Stimulated activated CD4-positive, alpha-beta T cell treated with anti-CD3 and anti-CD28 coated beads, Interleukin-4, amount 100 ng/mL, for 24 hours (primary cell): Measurements from ENCODE around the gene COL11A1.
"Not testable (repeated sequence)": the region's sequence is repeated elsewhere in the genome, so short reads cannot be mapped to it uniquely, and the experiment has no call there.

ENCODE experiments used
- DNase-seq: peaks from one replicate; pipeline ENCODE4 v3.0.0-alpha.2; 2020

The COL11A1 gene

DNA sequence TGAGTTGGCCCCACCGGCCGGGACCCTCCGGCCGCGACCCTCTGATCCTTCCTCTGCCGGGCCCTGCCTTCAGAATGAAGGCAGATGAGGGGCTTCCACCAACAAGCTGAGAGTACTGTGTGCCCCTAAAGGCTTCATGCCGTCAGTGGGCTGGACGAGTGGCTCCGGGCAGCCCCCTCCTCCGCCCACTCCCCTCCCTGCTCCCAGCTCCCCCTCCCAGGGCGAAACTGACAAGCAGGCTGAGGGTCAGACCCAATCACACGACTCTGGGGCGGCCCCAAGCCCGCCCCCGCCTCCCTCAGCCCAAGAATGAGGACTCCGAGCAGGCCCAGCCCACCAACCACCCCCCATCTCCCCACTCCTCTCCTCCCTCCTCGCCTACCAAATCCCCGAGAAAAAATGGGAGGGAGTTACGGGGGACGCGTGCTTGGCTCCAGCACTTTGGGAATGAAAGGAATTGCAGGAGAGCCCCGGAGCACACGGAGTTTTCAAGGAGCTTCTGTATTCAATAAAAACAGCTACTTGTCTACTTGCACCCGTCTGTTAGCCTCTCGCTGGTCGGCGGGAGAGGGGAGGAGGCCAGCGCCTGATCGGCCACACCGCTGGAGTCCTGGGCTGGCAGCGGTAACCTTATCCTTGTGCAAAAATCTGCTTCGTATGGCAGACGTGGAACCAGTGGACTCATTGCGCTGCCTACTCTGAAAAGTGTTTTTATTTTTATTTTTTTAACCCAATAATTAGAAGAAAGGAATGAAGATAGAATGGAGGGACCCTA is at the start of gene COL11A1:
Gene COL11A1 (minus strand): TSS at position 147 of the 775 bp plus-strand sequence. CDS start 344 bp downstream, outside the sequence.
- DNase-seq, result no peak

DNA sequence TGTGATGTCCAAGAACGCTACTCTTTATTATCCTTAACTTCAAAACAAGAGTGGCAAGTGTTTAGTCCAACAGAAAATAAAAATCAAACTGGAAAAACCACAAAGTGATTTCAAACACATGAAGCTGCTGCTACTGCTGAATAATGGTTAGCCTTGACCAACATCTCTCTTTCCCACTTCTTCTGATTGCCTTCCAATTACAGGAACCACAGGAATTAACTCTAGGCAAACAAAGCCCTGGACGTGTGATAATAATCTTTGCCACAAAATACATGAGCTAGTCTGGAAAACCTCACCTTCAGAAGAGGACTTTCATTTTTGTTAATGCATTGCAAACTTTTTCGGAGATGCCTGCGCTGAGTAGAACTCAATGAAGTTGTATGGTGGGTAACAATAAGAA is 48.6 kb upstream of the COL11A1 start:
- DNase-seq, result no peak

DNA sequence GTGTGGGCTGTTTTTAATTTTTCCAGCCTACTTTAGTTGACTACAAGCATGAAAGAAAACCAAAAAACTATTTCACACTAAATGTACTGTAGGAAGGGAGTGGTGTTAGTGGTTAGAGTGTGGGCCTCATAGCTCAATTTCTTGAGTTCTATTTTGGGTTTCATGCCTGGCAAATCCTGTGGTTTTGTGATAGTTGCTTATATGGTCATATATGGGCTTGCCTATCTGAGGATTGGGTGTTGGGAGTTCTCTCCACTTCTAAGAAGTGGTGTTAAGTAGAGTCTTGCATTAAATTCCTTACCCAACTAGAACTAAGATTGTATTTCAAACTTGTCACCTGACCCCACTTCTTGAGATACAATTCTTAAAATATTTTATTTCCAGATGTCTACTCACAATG is 37.8 kb upstream of the COL11A1 start:
- no peak for DNase-seq

DNA sequence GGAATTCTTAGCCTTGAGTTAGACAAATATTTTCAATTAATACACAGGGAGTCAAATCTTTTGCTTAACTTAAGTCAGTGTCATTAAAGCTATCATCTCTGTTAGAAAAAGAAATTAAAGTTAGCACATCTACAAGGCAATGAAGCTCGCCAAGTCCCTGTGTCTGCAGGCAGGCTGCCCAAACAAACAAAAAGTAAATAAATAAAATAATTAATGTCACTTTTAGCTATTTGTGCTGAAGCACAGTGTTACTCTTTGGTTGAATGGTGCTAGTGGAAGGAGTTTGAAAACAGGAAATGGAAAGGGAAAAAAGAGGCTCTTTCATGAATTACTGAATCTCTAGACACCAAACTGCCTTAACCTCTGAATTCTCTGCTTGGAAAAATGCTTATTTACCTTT is 37.1 kb upstream of the COL11A1 start:
- no peak for DNase-seq

DNA sequence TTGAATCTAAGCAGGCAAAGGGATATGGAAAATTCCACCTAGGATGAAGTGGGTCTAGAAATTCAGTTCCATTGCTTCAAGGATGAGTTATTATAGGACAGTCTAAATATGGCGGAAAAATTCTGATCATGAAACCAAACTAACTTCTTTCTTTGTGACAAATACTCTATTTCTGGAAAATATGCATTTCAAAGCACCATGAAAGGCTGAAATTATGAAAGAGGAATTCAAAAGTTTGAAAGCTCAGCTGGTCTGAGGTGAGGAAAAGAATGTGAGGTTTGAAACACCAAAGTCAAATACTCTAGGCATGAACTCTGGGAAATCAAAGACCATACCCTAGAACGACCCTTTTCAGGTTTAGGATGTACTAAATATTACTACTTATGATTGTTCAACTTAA is 36.4 kb upstream of the COL11A1 start:
- no peak for DNase-seq

DNA sequence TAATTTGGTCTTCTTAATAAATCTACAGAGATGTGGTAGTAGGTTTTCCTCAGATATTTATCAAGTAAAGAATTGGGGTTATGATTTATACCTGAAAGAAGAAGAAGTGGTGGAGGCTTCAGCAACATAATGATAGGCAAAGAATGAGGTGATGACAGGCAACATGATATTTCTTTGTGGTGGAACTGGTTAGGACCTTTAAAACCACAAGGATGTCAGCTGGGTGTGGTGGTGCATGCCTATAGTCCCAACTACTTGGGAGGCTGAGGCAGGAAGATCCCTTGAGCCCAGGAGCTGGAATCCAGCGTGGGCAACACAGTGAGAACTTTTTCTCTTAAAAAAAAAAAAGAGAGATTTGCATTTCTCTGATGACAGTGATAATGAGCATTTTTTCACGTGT is 34.1 kb upstream of the COL11A1 start:
- DNase-seq, result no peak

DNA sequence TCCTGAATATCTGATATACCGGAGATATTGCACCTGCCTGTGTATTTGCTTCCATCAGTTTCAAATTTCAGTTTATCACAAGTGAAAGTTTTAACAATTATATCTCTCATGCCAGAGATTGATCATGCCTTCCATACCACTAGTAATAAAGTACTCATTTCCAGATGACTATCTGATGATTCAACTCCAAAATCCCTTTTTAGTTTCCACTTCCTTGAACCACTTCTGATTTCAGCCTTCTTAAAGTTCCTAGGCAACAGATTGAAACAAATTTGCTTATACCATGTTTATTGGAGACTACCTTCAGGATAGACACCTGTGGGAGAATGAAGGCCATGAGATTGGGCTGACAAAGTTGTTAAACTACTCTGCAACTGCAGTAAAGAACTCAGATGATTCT is 21.5 kb upstream of the COL11A1 start:
- DNase-seq, result no peak

DNA sequence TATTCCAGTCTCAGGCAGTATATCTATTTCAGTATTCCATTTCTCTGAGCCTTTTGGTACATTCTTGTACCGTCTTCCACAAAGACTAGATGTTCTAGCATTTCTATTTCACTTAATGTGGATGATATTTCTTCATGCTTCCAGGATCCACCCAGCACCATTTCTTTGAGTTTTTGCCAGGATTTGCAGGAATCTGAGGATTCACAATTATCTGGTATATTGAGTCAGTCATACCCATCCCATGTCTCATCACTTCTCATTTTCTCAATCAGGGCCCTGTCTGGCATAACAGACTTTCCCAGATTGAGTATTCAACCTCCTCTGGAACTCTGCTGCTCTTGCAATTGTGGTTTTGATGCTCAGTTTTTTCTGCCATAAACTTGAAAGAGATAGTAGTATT is 20.9 kb upstream of the COL11A1 start:
- DNase-seq, result no peak

DNA sequence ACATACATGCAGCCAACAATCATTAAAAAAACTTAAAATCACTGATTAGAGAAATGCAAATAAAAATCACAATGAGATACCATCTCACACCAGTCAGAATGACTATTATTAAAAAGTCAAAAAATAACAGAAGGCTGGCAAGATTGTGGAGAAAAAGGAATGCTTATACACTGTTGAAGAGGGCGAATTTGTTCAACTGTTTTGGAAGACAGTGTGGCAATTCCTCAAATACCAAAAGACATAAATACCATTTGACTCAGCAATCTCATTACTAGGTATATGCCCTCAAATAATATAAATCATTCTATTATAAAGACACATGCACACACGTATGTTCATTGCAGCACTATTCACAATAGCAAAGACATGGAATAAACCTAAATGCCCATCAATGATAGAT is 19.9 kb upstream of the COL11A1 start:
- not testable (repeated sequence) for DNase-seq

DNA sequence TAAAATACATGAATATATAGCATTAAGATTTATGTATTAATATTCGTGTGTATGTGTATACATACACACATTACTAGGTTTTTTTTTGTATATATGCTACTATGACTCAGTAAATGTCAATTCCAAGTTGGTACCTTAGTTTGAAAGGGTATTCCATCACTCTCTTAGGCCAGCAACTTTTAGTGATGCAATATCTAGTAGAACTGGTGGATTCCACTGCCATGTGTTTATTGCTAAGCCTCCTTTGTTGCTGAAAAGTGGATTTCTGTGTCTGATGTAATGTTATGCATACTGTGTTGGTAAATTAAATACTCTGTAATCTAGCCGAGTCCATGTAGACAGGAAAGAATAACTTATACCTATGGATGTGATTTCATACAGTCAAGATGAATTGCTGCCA is 16.9 kb upstream of the COL11A1 start:
- no peak for DNase-seq

DNA sequence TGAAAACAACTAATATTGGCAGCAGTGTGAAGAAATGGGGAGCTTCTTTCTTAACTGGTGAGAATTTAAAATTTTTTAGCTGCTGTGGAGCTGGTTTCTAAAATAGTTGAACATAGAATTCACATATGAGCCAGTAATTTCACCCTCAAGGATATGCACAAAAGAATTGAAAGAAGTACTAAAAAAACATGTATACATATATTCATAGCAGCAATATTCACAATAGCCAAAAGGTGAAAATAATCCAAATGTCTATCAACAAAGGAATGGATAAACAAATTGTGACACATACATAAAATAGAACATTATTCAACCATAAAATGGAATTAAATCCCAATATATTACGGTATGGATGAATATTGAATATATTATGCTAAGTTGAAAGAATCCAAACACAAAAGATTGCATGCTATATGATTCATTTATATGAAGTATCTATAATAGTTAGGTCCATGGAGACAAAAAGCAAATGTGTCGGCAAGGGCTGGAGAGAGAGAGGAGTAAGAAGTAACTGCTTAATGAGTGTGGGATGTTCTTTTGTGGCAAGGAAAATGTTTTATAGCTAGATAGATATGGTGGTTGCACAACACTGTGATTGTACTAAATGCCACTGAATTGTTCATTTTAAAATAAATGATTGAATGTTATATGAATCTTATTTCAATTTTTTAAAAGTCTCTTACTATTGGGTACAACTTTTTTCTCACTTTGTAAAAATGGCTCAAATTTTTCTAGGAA is 14.8 kb upstream of the COL11A1 start:
- no peak for DNase-seq

DNA sequence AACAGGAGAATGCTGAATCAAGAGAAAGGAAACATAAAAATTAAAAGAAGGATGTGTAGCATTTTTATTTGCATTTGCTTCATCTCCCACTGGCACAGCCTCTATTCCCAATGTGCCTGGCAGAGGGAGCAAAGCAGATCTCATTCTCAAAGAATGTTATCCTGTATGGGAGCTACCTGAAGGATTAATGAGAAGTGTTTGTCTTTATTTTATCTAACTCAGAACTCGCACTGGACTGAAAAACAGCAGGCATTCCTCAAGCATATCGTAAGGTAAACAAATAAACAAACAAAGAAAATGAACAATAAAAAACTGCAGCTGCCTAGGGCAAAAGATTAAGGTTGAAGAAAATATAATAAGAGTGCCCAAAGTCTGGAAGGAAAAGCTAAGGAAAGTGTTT is 12.7 kb upstream of the COL11A1 start:
- no peak for DNase-seq

DNA sequence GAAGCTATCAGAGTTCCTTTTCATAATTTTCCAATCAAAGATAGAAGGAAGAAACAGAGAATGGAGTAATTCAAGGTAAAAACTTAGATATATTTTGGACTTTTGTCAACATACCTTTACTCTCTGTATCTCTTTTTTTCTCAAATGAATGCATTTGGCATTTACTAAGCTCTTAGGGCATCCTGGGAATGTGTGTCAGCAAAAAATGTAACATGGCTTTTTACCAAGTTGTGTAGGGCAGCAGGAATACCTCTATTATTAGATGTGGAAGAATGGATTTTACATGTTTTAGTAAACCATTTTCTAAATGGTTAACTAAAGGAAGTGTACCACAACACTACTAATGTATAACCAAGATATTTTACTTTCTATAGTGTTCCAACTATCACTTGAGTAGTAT is 4.2 kb upstream of the COL11A1 start:
- DNase-seq, result no peak

DNA sequence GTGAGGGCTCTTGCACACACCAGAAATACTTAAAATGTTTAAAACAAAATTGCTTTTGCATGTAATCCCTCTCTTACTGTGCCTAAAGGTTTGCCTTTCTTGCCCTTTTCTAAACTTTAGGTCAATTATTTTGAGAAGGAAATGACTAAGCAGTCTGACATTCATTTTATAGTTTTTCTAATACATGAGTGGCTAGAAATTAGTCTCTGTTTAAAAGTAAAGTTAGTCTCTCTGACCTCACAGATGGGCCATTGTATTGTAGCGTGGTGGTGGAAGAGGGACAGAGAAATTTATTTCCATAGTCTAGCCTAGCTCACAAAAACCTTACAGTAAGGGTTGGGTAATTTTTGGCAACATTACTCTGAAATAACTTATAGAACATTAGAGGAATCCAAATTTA is 3.6 kb upstream of the COL11A1 start:
- DNase-seq, result no peak

DNA sequence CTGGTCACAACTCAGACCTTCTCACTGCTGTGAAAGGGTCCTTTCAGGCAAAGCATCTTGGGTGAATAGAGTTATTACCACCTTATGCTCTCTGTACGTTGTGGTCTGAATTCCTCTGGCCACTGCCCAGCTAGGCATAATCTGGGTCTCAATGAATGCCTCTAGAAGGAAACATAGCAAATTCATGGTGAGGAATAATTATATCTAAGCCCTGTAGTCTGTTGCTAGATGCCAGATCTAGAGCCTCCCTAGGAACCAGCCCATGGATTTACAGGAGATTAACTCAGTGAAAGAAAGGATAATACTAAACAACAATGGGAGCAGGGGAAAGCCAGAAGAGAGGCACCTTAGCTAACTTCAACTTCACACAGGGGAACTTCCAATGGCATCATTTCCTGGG is 2.4 kb upstream of the COL11A1 start:
- no peak for DNase-seq

DNA sequence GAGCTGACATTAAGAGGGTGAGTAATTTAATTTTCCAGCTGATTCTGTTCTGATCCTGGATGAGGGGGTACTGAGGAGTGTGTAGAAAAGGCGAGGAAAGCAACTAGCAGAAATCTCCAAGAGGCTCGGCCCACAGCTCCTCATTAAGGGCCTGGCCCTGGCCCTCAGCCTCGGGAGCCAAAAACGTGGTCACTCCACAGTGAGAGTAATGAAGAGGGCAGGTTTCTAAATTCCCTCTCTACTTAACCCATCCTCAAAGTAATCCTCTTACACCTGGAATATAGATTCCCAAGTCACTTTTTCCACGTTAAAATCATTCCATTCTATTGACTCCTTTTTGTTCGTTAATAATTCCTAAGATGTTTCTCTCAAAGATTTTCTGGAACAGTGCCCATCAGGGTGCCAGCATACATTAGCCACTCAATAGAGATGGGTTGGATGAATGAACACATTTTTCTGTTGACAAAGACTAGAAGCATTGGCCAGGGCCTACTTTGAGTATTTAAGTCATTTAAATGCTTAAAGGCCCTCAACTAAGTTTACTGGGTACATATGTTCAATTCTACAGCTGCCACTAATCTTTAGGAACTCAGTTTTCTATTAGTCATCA is 1.1 kb upstream of the COL11A1 start:
- no peak for DNase-seq

DNA sequence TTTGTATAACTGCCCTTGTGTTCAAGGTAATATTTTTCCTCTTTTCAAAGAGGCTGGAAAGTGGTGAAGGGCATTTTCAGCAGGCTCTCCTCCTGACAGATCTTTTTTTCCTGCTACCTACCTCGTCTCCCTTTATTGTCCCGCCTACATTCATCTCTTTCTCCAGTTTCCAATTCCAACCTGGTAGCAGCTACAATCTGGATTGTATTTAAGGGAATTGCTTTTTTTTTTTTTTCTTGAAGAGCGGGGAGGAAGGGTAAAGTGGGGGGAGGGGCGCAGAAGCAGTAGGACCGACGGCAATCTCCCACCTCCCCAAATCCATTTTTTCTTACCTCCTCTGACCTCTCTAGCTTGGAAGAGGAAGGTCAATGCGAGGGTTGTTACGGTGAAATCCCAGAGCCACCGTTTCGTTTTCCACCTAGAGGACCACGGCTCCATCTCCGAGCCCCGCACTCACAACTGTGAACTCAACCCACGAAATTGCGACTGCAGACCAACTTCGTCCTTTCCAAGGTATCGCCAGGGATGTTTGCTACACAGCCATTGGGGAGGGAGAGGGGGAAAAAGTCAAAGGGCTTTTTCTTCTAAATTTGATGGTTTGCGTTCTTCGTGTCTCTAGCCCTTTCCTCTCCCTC is 464 bp downstream of the COL11A1 start:
- DNase-seq, result no peak

DNA sequence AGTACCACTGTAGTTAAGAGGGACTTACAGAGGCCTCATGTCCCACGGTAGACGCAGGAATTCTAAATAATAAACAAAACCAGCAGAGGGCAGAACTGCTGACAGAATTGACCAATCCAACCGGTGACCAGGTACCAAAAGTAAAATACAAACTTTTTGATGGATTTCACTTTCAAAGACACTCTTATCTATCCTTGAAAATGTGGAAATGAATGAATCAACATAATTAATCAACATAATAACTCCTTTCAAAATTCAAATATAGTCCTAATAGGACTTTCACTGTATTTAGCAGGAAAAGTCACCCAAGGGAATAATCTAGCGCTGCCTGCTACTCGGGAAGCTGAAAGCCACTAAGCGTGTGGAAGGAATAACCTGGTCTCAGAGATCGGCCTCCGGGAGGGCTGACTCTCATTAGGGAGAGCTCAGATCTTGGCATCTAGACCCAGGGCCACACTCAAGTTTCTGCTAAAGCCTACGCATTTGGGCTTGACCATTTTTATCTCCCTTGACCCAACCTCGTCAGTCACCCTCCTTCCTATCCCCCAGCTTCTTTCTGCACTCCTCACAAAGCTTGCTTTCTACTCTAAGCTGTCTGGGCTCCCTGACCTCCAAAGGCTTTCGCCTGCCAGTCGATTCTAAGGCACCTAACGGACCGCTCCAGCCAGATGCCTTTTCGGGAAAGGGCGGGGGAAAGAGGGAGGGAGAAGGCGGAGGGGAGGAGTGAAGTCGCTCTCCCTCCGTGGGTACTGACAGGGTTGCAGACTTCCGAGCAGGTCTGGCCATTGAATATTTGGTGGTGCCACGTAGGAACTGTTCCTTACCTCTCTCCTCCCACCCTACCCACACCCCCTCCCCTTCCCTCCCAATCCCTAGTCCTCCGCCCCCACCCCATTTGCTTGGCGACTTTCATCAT is 1.6 kb downstream of the COL11A1 start:
- DNase-seq, result no peak

DNA sequence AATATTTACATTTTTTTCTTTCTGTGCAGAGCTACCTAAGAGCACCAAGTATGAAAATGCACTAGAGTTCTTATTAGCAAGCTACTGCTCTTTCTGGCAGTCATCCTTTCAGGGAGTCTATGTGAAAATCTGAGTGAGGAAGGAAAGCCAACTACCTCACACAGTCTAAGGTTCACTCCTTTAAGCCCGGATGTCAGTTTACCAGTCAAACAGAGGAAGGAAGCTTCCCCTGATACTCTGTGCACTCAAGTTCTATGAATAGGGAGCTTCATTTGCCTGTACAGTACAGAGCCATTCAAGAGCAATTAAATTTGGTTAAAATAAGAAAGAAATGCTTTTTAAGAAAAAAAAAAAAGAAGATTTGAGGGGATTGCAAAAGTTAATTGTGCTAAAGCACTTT is 6.9 kb downstream of the COL11A1 start:
- no peak for DNase-seq

DNA sequence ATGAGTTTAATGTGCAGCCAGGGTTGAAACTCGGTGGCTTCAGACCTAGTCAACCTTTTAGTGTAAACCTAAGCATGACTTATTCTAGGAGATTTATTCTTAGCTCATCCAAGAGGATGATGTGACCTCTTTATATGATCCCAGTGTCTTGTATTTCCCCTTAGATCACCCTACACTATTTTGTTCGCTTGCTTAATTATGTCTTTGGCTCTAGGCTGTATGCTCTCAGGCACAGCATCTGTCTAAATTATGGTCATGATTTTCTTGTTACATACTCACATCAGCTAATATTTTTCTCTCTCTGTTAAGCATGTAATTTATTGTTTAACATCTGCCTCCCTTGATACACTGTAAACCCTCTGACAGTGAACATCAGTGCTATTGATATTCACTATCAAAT is 19.1 kb downstream of the COL11A1 start:
- no peak for DNase-seq

DNA sequence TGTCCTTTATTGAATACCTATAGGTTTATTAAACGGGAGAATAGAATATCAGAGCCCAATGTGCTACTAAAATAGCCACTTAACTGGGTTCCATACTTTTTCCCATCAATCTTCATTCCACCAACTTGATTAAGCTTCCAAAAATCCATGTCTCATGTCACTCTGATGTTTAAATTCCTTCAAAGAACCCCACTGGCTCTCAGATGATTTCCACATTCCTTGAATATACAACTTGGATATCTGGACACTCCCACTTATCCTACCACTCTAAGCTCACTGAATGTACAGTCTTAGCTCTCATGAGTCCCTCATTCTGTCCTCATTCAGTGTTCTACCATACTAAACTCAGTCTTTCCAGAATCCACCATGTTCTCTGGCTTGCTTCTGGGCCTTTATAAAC is 21.1 kb downstream of the COL11A1 start:
- DNase-seq, result no peak

DNA sequence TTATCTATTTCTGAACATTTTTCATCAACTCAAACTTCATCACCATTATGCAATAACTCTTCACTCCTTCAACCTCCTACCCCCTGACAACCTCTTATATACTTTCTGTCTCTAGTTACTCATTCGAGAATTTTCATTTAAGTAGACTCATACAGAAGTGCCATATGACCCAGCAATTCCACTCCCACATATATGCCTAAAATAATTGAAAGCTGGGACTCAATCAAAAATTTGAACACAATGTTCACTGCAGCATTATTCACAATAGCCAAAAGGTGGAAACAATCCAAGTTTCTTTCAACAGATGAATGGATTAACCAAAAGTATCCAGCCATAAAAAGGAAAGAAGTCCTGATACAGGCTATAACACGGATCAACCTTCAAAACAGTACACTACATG is 24.1 kb downstream of the COL11A1 start:
- no peak for DNase-seq
